ENCODE measurements around the gene NMRK1. TPM values are rescaled to one million over a fixed set of nuclear protein-coding genes. Genes with fewer than 3 reads are reported as not detected.

The NMRK1 gene
- total and polyA plus RNA-seq, 5 donors from 2014 or later: 41.5 to 55.0 (median 51.1) TPM

DNA sequence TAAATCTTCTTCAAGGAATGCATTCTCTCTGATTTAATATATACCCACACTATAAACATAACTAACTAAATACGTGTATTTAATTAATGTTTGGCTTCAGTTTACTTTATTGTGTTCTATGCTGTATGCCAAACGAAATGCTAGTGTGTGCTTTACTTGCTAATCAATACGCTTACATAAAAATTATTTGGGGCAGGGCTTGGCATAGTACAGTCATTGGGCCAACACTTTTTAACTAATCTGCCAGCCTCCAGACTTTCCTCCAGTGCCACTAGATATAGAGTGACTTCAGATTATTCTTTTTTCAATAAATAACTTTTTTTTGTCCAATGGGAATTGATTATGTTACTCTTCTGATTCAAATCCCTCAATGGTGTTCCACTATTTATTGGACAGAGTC, 51.2 kb downstream of the NMRK1 start:
- peaks cover 0 to 6% (median 0%) of the 10 kb centered on the region in 4 donors for H3K4me1 Mint-ChIP-seq
- ATAC-seq (ENCODE audit: low read depth in 2 of 2) (no peak), DNase-seq (no peak)
- H3K4me1 ChIP-seq (ENCODE audit: control insufficient read depth, insufficient read depth, low read length, poor library complexity, severe bottlenecking): no peaks in the 10 kb centered on the region
- no peaks in the 10 kb centered on the region for H3K36me3 ChIP-seq (ENCODE audit: control insufficient read depth, insufficient read depth, low read length)
- H3K9me3 Mint-ChIP-seq: peaks cover 0 to 2% (median 0%) of the 10 kb centered on the region in 7 donors
- H3K27ac Mint-ChIP-seq: no peak overlapping the region
- H3K27me3 Mint-ChIP-seq: peaks cover 14% of the 10 kb centered on the region
- H3K27ac ChIP-seq (ENCODE audit: insufficient read depth, low read length, poor library complexity, severe bottlenecking): no peak overlapping the region
- no peaks in the 10 kb centered on the region for H3K9me3 ChIP-seq (ENCODE audit: control insufficient read depth in 2 of 2, low read length in 2 of 2)
- H3K27me3 ChIP-seq (ENCODE audit: control insufficient read depth, insufficient read depth, low read length): peaks cover under 1% of the 10 kb centered on the region
- H3K36me3 Mint-ChIP-seq: no peaks in the 10 kb centered on the region
- H3K4me3 ChIP-seq (ENCODE audit: low read depth, low read length): no peak overlapping the region
- no peak overlapping the region for H3K4me3 Mint-ChIP-seq

DNA sequence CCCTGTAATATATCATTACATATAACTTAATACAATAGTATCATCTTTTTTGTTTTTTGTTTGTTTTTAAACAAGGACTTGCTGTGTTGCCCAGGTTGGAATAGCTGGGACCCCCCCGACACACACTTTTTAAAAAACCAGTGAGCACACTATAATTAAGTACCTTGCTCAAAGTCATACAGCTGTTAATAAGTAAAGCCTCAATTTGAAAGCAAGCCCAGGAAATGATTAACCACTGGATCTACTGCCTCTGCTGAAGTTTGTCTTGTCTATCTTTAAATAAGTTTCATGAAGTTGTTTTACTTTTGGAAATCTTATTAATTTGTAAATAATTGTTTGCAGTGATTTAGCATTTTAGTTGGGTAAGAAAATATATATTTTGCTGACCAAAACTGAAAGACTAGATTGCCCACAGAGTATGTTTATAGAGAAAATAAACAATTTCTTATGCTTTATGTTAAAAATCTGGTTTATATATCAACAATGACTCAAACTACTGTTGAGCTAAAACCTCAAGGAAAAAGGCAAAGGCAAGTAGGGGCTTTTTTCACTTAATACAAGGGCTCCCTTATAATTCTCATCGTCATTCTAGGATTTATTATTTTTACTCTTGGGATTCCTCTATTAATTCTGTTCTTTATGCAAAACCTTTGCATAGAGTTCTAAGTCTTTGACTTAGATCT, 54.0 kb downstream of the NMRK1 start:
- Histone ChIP-seq H3K27ac (ENCODE audit: insufficient read depth, low read length, poor library complexity, severe bottlenecking) (no peak overlapping the region), H3K4me1 (ENCODE audit: control insufficient read depth, insufficient read depth, low read length, poor library complexity, severe bottlenecking) (no peaks in the 10 kb centered on the region), H3K27me3 (ENCODE audit: control insufficient read depth, insufficient read depth, low read length) (peaks cover 2% of the 10 kb centered on the region), H3K36me3 (ENCODE audit: control insufficient read depth, insufficient read depth, low read length) (no peaks in the 10 kb centered on the region), H3K9me3 (ENCODE audit: control insufficient read depth in 2 of 2, low read length in 2 of 2) (no peaks in the 10 kb centered on the region), H3K4me3 (ENCODE audit: low read depth, low read length) (no peak overlapping the region)
- no peaks in the 10 kb centered on the region for H3K27me3 Mint-ChIP-seq
- ATAC-seq (ENCODE audit: low read depth in 2 of 2): no peak
- no peak overlapping the region for H3K27ac Mint-ChIP-seq
- no peaks in the 10 kb centered on the region for H3K4me1 Mint-ChIP-seq
- DNase-seq: no peak
- H3K36me3 Mint-ChIP-seq: no peaks in the 10 kb centered on the region
- no peak overlapping the region for H3K4me3 Mint-ChIP-seq
- H3K9me3 Mint-ChIP-seq: peaks cover 0 to 2% (median 0%) of the 10 kb centered on the region in 7 donors

DNA sequence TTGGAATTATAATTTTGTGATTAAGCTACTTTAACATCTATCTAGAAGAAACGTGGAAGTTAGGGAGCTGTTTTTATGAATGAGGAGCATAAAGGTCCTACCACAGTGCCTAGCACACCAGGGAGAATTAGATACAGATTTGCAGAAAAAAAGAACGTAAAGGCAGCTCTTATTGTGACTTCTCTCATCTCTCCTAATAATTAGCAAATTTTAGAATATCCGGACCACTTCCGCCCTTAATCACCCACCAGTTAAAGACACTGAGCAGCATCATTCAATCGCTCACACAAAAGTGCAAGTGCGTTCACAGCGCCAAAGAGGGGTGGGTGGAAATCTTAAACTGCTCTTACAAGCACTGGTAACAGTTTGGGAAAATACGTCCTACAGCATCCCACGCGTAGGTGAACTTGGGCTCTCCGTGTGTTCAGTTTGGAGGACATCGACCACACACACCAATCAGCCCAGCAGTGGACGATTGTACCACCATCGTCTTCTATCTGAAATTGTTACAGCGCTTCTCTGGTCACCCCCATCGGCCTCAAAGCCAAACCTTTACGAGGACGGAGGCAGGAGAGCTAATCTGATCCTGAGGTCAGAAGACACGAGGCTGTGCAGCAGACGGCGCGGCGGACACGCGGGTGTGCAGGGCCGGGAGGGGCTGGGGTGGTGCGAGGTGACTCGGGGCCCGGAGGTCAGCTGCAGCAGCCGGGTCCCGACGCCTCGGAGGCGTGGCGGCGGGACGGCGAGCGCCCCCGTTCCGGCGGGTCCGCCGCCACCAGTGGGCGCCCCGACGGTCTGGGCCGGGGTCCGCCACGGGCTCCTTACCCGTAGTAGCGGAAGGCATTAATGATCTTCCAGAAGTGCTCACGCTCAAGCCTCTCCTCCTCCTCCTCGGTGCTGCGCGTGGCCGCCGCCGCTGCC, 60.5 kb downstream of the NMRK1 start:
- H3K27me3 ChIP-seq (ENCODE audit: control insufficient read depth, insufficient read depth, low read length): peaks cover 2% of the 10 kb centered on the region
- Mint-ChIP-seq H3K4me1 (peaks cover 31 to 51% (median 46%) of the 10 kb centered on the region in 4 donors), H3K27me3 (peaks cover 6% of the 10 kb centered on the region), H3K9me3 (no peaks in the 10 kb centered on the region), H3K36me3 (peaks cover 6% of the 10 kb centered on the region), H3K27ac (peak overlapping the region; percentile 89 to 97 (median 94)), H3K4me3 (peak overlapping the region; percentile 95 to 99 (median 97))
- DNase-seq (peak; percentile 42 to 71 (median 45)), ATAC-seq (ENCODE audit: low read depth in 2 of 2) (peak in 1 of 2 donors; percentile 6)
- no peaks in the 10 kb centered on the region for H3K9me3 ChIP-seq (ENCODE audit: control insufficient read depth in 2 of 2, low read length in 2 of 2)
- no peaks in the 10 kb centered on the region for H3K36me3 ChIP-seq (ENCODE audit: control insufficient read depth, insufficient read depth, low read length)
- peaks cover 41% of the 10 kb centered on the region for H3K4me1 ChIP-seq (ENCODE audit: control insufficient read depth, insufficient read depth, low read length, poor library complexity, severe bottlenecking)
- H3K27ac ChIP-seq (ENCODE audit: insufficient read depth, low read length, poor library complexity, severe bottlenecking): peak overlapping the region; percentile 90
- H3K4me3 ChIP-seq (ENCODE audit: low read depth, low read length): peak overlapping the region; percentile 97

DNA sequence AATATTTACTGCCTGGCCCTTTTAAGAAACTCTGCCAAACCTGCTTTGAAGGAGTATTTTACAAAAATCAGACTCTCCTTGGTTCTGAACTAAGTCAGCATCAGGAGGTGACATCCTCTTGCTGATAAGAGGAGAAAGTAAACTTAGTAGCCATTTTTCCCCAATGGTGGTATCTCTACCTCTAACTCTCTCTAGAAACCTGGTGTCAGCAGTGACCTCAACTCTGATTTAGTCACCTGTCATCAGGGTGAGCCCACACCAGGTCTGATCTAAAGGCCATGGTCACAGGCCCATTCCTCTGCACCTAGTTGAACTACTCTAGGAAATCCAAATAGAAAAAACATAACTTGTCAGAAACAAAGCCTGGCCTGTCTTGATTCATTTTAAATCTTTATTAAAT, 64.1 kb downstream of the NMRK1 start:
- H3K27ac Mint-ChIP-seq: peak overlapping the region; percentile 48 to 80 (median 73)
- DNase-seq: peak in 1 of 3 donors; percentile 21
- Histone ChIP-seq H3K27me3 (ENCODE audit: control insufficient read depth, insufficient read depth, low read length) (no peaks in the 10 kb centered on the region), H3K4me3 (ENCODE audit: low read depth, low read length) (peak overlapping the region; percentile 46), H3K9me3 (ENCODE audit: control insufficient read depth in 2 of 2, low read length in 2 of 2) (no peaks in the 10 kb centered on the region), H3K4me1 (ENCODE audit: control insufficient read depth, insufficient read depth, low read length, poor library complexity, severe bottlenecking) (peaks cover 52% of the 10 kb centered on the region), H3K27ac (ENCODE audit: insufficient read depth, low read length, poor library complexity, severe bottlenecking) (peak overlapping the region; percentile 55), H3K36me3 (ENCODE audit: control insufficient read depth, insufficient read depth, low read length) (no peaks in the 10 kb centered on the region)
- peaks cover 44 to 75% (median 57%) of the 10 kb centered on the region in 4 donors for H3K4me1 Mint-ChIP-seq
- peaks cover 6% of the 10 kb centered on the region for H3K27me3 Mint-ChIP-seq
- ATAC-seq (ENCODE audit: low read depth in 2 of 2): no peak
- H3K4me3 Mint-ChIP-seq: peak overlapping the region in 3 of 4 donors; percentile 17 to 46 (median 39)
- peaks cover 15% of the 10 kb centered on the region for H3K36me3 Mint-ChIP-seq
- H3K9me3 Mint-ChIP-seq: peaks cover 0 to 2% (median 0%) of the 10 kb centered on the region in 7 donors

DNA sequence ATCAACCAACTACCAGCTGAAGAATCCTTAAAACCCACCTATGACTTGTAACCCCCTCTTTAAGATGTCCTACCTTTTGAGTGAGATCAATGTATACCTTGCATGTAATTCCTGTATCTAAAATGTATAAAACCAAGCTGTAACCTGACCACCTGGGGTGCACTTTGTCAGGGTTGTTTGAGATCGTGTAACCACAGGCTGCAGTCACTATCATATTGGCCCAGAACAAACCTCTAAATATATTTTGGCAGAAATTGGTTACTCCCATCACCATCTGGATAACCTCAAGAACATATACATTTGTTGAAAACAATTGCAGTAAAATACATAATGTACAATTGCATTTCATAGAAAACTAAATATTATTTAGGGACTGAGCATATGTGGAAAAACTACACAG, 68.3 kb downstream of the NMRK1 start:
- Histone ChIP-seq H3K4me3 (ENCODE audit: low read depth, low read length) (no peak overlapping the region), H3K4me1 (ENCODE audit: control insufficient read depth, insufficient read depth, low read length, poor library complexity, severe bottlenecking) (peaks cover 22% of the 10 kb centered on the region), H3K36me3 (ENCODE audit: control insufficient read depth, insufficient read depth, low read length) (peaks cover 12% of the 10 kb centered on the region), H3K27me3 (ENCODE audit: control insufficient read depth, insufficient read depth, low read length) (no peaks in the 10 kb centered on the region), H3K9me3 (ENCODE audit: control insufficient read depth in 2 of 2, low read length in 2 of 2) (no peaks in the 10 kb centered on the region), H3K27ac (ENCODE audit: insufficient read depth, low read length, poor library complexity, severe bottlenecking) (no peak overlapping the region)
- no peak for DNase-seq
- ATAC-seq (ENCODE audit: low read depth in 2 of 2): no peak
- peaks cover 22% of the 10 kb centered on the region for H3K36me3 Mint-ChIP-seq
- H3K4me3 Mint-ChIP-seq: peak overlapping the region in 3 of 4 donors; percentile 5 to 28 (median 20)
- no peaks in the 10 kb centered on the region for H3K27me3 Mint-ChIP-seq
- H3K4me1 Mint-ChIP-seq: peaks cover 32 to 60% (median 36%) of the 10 kb centered on the region in 4 donors
- peaks cover 0 to 2% (median 0%) of the 10 kb centered on the region in 7 donors for H3K9me3 Mint-ChIP-seq
- H3K27ac Mint-ChIP-seq: peak overlapping the region in 2 of 3 donors; percentile 28 to 42

DNA sequence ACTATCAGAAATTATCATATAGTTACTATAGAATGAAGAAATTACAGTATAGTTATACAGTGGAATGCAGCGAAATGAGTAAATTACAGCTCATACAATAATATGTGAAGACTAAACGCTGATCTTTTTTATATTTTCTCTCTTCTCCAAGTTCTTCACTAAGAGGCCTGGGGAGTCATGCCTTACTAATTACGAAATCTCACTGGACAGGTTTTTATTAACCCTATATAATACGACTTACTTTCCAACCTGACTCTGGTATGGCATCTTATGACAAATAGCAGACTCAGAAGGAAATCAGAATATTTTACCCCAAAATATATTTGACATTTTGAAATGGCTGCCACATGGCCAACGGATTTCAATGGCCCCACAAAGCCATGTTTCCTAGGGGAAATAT, 68.9 kb downstream of the NMRK1 start:
- Histone ChIP-seq H3K27me3 (ENCODE audit: control insufficient read depth, insufficient read depth, low read length) (no peaks in the 10 kb centered on the region), H3K9me3 (ENCODE audit: control insufficient read depth in 2 of 2, low read length in 2 of 2) (no peaks in the 10 kb centered on the region), H3K27ac (ENCODE audit: insufficient read depth, low read length, poor library complexity, severe bottlenecking) (no peak overlapping the region), H3K4me3 (ENCODE audit: low read depth, low read length) (no peak overlapping the region), H3K36me3 (ENCODE audit: control insufficient read depth, insufficient read depth, low read length) (peaks cover 14% of the 10 kb centered on the region), H3K4me1 (ENCODE audit: control insufficient read depth, insufficient read depth, low read length, poor library complexity, severe bottlenecking) (peaks cover 16% of the 10 kb centered on the region)
- H3K27me3 Mint-ChIP-seq: no peaks in the 10 kb centered on the region
- peaks cover 27 to 57% (median 32%) of the 10 kb centered on the region in 4 donors for H3K4me1 Mint-ChIP-seq
- peaks cover 25% of the 10 kb centered on the region for H3K36me3 Mint-ChIP-seq
- DNase-seq (no peak), ATAC-seq (ENCODE audit: low read depth in 2 of 2) (no peak)
- peaks cover 0 to 2% (median 0%) of the 10 kb centered on the region in 7 donors for H3K9me3 Mint-ChIP-seq
- H3K27ac Mint-ChIP-seq: no peak overlapping the region
- no peak overlapping the region for H3K4me3 Mint-ChIP-seq

DNA sequence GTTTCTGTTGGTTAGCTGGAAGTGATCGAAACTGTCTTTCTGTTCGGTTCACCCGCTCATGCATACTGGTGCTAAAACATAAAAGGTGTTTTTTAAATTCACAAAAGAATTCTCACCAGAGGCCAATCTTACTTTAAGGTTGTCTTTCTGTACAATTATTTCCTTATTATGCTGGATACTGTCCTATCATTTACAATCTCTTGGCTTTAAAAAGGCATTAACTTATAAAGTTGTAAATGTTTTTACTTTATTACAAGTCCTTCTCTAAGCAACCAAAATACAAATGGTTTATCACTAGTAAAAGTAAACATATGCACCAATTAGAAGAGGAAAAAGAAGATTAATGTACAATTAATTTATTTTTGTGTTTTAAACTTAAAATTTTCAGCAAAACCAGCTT, 70.6 kb downstream of the NMRK1 start:
- Mint-ChIP-seq H3K36me3 (peaks cover 19% of the 10 kb centered on the region), H3K4me1 (peaks cover 23 to 48% (median 28%) of the 10 kb centered on the region in 4 donors), H3K27ac (no peak overlapping the region), H3K27me3 (no peaks in the 10 kb centered on the region), H3K9me3 (peaks cover 0 to 2% (median 0%) of the 10 kb centered on the region in 7 donors), H3K4me3 (no peak overlapping the region)
- Histone ChIP-seq H3K27me3 (ENCODE audit: control insufficient read depth, insufficient read depth, low read length) (no peaks in the 10 kb centered on the region), H3K36me3 (ENCODE audit: control insufficient read depth, insufficient read depth, low read length) (peaks cover 17% of the 10 kb centered on the region), H3K27ac (ENCODE audit: insufficient read depth, low read length, poor library complexity, severe bottlenecking) (no peak overlapping the region), H3K9me3 (ENCODE audit: control insufficient read depth in 2 of 2, low read length in 2 of 2) (no peaks in the 10 kb centered on the region), H3K4me3 (ENCODE audit: low read depth, low read length) (no peak overlapping the region), H3K4me1 (ENCODE audit: control insufficient read depth, insufficient read depth, low read length, poor library complexity, severe bottlenecking) (peaks cover 16% of the 10 kb centered on the region)
- ATAC-seq (ENCODE audit: low read depth in 2 of 2): no peak
- no peak for DNase-seq
